ENCODE data around the gene DPAGT1. TPM values are rescaled to one million over a fixed set of nuclear protein-coding genes. Genes with fewer than 3 reads are reported as not detected.
"Not testable (repeated sequence)": the region's sequence is repeated elsewhere in the genome, so short reads cannot be mapped to it uniquely, and the experiment has no call there.

The DPAGT1 gene
- total RNA-seq, 1 donor, result 22.1 TPM

DNA sequence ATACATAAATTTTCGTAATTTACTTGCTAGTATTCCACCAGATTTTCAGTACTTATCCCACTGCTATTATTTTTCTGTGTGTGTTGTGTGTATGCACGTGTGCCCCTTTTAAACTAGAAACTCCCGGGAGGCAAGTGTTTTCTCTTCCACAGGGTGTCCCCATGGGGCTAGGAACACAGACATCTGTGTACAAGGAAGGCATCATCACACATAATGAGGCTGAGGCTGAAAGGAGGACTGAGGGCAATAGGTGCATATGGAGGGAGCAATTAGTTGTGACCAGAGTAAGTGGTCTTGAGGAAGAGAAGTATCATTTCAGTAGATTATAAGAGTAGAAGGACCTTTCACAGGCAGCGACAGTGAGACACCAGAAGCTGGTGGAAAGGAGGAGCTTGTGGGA is 2.1 kb upstream of the DPAGT1 start:
- TF ChIP-seq CTCF (IDR thresholded peaks at IDR 0.05; ENCODE audit: extremely low read depth, low read depth, low read length), result no peak
- no peak overlapping the region for H3K4me2 ChIP-seq (ENCODE audit: insufficient read depth, low read length)
- peaks cover 34% of the 10 kb centered on the region for H3K79me2 ChIP-seq (ENCODE audit: insufficient read depth, low read length)
- H3K9me3 ChIP-seq (ENCODE audit: low read depth, low read length), result no peaks in the 10 kb centered on the region
- H3K27ac ChIP-seq (ENCODE audit: low read depth, low read length), result no peak overlapping the region
- no peaks in the 10 kb centered on the region for H3K27me3 ChIP-seq (ENCODE audit: insufficient read depth, low read length)
- no peak overlapping the region for H3K4me3 ChIP-seq (ENCODE audit: insufficient read depth, low read length)
- no peak overlapping the region for H2AFZ ChIP-seq (ENCODE audit: low read length)
- DNase-seq (ENCODE audit: insufficient read length, low spot score, missing footprints), result peak; percentile 36
- peaks cover 10% of the 10 kb centered on the region for H4K20me1 ChIP-seq (ENCODE audit: insufficient read depth, low read length)
- H3K4me1 ChIP-seq (ENCODE audit: insufficient read depth, low read length), result peaks cover 31% of the 10 kb centered on the region
- H3K36me3 ChIP-seq (ENCODE audit: insufficient read depth, low read length), result no peaks in the 10 kb centered on the region

DNA sequence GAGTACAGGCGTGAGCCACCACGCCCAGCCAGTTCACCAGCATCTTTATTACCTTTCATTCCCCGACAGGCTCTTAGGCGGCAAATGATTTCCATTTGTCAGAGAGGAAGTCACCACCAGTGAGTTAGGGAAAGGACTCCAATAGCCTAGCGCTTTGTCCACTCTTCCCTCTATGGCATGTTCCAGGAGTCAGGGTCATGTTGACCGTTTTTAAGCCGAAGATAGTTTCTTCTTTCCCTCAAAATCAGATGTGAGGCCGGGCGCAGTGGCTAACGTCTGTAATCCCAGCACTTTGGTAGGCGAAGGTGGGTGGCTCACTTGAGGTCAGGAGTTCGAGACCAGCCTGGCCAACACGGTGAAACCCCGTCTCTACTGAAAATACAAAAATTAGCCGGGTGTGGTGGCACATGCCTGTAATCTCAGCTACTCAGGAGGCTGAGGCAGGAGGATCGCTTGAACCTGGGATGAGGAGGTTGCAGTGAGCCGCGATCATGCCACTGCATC is 1.6 kb upstream of the DPAGT1 start:
- peaks cover 29% of the 10 kb centered on the region for H3K79me2 ChIP-seq (ENCODE audit: insufficient read depth, low read length)
- DNase-seq (ENCODE audit: insufficient read length, low spot score, missing footprints); H3K9me3 ChIP-seq (ENCODE audit: low read depth, low read length); H3K36me3 ChIP-seq (ENCODE audit: insufficient read depth, low read length); H3K27me3 ChIP-seq (ENCODE audit: insufficient read depth, low read length); H4K20me1 ChIP-seq (ENCODE audit: insufficient read depth, low read length): not testable (repeated sequence)
- peak overlapping the region; percentile 95 for H3K27ac ChIP-seq (ENCODE audit: low read depth, low read length)
- peak overlapping the region; percentile 81 for H2AFZ ChIP-seq (ENCODE audit: low read length)
- H3K4me2 ChIP-seq (ENCODE audit: insufficient read depth, low read length), result peak overlapping the region; percentile 79
- peaks cover 25% of the 10 kb centered on the region for H3K4me1 ChIP-seq (ENCODE audit: insufficient read depth, low read length)
- peak overlapping the region; percentile 91 for H3K4me3 ChIP-seq (ENCODE audit: insufficient read depth, low read length)

- Histone ChIP-seq H3K27ac (ENCODE audit: low read depth, low read length) (peak overlapping the region; percentile 95), H3K79me2 (ENCODE audit: insufficient read depth, low read length) (peaks cover 19% of the 10 kb centered on the region), H3K36me3 (ENCODE audit: insufficient read depth, low read length) (peaks cover 24% of the 10 kb centered on the region), H3K4me3 (ENCODE audit: insufficient read depth, low read length) (peak overlapping the region; percentile 91), H2AFZ (ENCODE audit: low read length) (peak overlapping the region; percentile 97), H3K9me3 (ENCODE audit: low read depth, low read length) (no peaks in the 10 kb centered on the region), H4K20me1 (ENCODE audit: insufficient read depth, low read length) (no peaks in the 10 kb centered on the region), H3K4me2 (ENCODE audit: insufficient read depth, low read length) (peak overlapping the region; percentile 79), H3K4me1 (ENCODE audit: insufficient read depth, low read length) (peaks cover 14% of the 10 kb centered on the region), H3K27me3 (ENCODE audit: insufficient read depth, low read length) (no peaks in the 10 kb centered on the region)
- TF ChIP-seq CTCF (IDR thresholded peaks at IDR 0.05; ENCODE audit: extremely low read depth, low read depth, low read length), result peak; percentile 19
- DNase-seq (ENCODE audit: insufficient read length, low spot score, missing footprints), result peak; percentile 66
These were observed 477 bp downstream of the DPAGT1 start for GRCh38 chr11:119100994-119101758.

GRCh38 chr11:119100246-119100970 is 1.2 kb downstream of the DPAGT1 start:
- H3K9me3 ChIP-seq (ENCODE audit: low read depth, low read length), result no peaks in the 10 kb centered on the region
- H3K79me2 ChIP-seq (ENCODE audit: insufficient read depth, low read length), result peaks cover 19% of the 10 kb centered on the region
- no peaks in the 10 kb centered on the region for H3K27me3 ChIP-seq (ENCODE audit: insufficient read depth, low read length)
- DNase-seq (ENCODE audit: insufficient read length, low spot score, missing footprints), result peak; percentile 91
- peak overlapping the region; percentile 79 for H3K4me2 ChIP-seq (ENCODE audit: insufficient read depth, low read length)
- peak overlapping the region; percentile 5 for H2AFZ ChIP-seq (ENCODE audit: low read length)
- no peaks in the 10 kb centered on the region for H4K20me1 ChIP-seq (ENCODE audit: insufficient read depth, low read length)
- peak overlapping the region; percentile 95 for H3K27ac ChIP-seq (ENCODE audit: low read depth, low read length)
- H3K36me3 ChIP-seq (ENCODE audit: insufficient read depth, low read length), result peaks cover 25% of the 10 kb centered on the region
- peaks cover 18% of the 10 kb centered on the region for H3K4me1 ChIP-seq (ENCODE audit: insufficient read depth, low read length)
- peak; percentile 58 for TF ChIP-seq CTCF (IDR thresholded peaks at IDR 0.05; ENCODE audit: extremely low read depth, low read depth, low read length)
- peak overlapping the region; percentile 91 for H3K4me3 ChIP-seq (ENCODE audit: insufficient read depth, low read length)
